T-helper 9 cell (primary cell): ENCODE data around the gene LRRC4C.

Experiments
- DNase-seq: peaks from one replicate; pipeline ENCODE4 v3.0.0-alpha.2; 2020

The LRRC4C gene

DNA sequence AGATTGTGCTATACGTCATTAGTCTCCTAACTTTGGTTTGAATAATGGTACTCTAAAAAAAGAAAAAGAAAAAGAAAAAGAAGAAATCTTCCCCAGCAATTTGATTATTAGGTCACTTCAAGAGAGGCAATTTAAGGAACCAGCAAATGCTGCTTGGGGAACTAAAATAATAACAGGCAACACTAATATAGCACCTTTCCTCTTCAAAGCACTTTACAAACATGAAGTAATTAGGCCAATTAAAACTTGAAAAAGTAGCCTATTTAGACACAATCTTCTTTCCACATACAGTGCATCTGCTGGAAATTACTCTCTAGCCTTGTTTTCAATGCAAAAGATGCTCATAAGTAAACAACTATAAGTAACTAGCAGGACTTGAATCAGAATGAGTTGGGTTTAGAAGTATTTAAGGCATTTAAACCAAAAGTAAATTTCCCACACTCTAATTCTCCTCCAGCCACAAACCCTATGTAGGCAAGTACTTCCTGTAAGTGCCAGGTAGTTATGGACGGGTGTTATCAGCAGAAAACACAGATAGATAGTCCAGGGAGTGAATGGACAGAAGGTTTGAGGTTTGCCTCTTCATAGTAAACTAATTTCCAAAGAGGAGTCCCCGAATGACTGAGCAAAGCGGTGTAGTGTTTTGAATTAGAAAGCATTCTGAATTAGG is 44.5 kb downstream of the LRRC4C start:
- DNase-seq: no peak

DNA sequence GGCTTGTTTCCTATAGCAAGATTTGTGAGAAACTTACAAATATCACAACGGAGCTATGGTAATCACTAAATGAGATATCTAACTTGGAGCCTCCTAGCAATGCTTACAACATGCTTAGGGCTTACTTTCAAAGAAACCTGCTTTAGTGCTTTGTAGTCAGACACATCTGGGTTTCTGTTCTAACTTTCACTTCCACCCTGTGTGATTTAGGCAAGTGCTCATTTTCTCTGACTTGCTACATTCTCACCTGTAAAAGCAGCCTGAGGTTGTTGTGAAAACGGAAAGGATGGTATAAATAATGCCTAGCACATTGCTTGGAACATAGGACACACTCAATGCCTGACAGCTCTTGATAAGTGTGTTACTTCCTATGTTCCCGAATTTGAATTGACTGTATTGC is 45.6 kb downstream of the LRRC4C start:
- no peak for DNase-seq

DNA sequence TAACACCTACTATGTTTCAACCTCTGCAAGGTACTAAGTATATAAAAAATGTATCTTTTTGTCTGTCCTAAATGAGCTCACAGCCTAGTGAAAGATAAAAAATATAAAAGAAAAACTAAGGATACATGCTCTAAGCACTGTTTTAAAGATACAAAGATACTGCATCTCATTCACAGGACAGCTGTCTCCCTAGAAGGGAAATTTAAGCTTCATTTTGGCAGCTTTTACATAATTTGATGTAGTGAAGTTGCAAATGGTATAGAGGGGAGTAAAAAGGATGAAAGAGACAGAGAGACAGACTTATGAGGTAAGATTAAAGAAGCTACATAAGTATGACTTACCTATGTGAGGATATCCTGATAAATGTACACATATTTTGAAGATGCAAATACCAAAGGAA is 53.6 kb downstream of the LRRC4C start:
- DNase-seq: no peak

DNA sequence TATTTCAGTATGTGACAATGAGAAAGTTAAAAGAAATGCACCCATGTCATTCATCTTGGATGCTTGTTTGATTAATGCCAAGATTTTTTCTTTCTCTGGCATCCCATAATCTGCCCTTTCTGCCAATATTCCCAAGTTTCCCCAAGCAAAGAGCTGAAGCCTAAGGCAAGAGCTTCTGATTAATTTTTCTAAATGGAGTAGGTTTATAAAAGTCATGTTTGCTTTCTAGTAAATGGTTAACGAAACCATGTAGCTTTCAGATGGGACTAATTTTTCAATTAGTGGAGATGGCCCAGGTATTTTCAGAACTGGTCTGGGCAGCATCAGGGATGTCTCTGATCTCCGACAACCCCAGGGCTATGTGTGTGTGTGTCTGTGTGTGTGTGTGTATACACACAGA is 55.3 kb downstream of the LRRC4C start:
- no peak for DNase-seq

DNA sequence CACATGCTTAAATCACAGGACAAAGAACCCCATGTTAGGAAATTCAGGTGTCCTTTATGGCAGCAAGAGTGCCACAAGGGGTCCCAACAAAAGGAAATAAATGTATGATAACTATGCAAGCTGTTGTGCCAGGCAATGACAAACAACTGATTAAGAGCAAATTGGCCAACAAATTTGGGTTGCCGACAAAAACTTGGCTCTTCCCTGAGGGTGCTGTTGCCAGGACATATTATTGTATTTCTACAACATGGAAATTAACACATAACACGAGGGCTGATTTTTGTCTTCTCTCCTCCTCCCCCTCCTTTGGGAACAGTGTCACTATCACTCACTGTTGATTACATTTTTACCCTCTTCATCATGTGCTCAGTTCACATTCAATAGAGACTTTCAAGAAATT is 56.0 kb downstream of the LRRC4C start:
- no peak for DNase-seq

DNA sequence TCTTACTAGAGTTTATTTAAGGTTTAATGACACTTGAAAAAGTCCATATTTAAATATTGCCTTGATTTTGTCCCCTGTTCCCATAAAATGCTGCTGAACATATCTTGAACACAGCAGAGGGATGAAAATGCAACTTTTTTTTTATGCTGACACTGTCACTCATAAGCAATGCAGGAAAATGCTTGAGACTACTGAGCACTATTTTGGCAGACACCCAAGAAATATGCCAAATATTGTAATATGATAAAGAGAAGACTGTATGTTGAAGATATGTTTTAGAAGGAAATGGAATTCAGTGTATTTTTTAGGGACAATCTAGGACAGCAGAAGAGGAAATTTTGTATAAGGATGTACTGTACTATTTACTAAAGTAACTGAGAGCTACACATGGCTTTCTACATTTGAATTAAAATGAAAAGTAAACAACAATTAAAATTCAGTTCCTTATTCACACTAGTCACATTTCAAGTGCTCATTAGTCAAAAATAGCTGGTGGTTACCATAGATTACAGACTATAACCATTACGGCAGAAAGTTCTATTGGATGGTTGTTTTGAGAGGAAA is 58.6 kb downstream of the LRRC4C start:
- no peak for DNase-seq

DNA sequence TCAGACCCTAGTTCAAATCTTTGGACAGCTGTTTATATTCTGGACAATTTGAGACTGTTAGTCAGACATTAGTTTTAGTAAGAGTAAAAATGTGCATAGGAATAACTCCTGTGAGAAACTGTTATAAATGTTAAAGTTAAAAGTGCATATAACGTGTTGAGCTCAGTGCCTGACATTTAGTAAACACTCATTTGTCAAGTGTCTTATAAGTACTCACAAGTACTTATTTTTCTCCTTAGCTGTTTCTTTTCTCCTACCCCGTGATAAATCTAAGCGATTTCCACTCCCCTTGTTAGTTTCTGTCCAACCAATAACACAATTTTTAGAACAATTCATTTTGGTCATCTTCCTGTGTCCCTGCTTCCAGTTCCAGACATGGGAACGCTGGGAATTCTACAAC is 59.3 kb downstream of the LRRC4C start:
- no peak for DNase-seq

DNA sequence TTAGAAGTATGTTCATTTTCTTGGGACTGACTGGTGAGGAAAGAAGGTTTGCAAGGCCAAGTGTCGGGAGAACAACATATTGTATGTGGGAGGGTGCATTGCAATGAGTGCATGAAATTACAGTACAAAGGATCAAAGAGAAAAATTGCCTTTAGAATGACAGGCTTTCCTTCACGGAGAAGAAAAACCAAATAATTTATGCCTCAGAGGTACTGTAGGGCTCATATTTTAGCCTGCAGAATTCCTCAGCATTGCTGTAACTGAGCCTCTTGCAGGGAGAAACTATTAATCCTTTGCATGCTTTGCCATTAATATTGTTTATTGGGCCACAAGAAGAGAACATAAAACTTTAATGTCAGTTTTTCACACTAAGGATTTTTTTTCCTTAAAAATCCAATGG is 60.1 kb downstream of the LRRC4C start:
- DNase-seq: no peak

DNA sequence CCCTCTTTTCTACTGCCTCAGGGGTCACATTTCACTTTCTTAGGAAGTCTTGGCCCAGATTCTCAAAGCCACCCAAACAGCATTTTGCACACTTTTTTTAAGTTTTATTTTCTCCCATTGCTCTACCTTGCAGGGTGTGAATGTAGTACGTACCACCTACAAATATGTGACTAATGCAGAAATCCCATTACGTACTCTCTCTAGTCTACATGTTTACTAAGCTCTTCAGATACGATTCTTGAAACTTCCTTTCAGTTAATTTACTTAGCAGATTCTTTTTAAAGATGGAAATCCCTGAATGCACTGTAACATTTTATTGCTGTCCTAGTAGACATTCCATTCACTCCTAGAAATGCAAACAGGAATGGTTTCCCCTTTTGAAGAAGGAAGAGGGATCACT is 61.3 kb downstream of the LRRC4C start:
- DNase-seq: no peak

DNA sequence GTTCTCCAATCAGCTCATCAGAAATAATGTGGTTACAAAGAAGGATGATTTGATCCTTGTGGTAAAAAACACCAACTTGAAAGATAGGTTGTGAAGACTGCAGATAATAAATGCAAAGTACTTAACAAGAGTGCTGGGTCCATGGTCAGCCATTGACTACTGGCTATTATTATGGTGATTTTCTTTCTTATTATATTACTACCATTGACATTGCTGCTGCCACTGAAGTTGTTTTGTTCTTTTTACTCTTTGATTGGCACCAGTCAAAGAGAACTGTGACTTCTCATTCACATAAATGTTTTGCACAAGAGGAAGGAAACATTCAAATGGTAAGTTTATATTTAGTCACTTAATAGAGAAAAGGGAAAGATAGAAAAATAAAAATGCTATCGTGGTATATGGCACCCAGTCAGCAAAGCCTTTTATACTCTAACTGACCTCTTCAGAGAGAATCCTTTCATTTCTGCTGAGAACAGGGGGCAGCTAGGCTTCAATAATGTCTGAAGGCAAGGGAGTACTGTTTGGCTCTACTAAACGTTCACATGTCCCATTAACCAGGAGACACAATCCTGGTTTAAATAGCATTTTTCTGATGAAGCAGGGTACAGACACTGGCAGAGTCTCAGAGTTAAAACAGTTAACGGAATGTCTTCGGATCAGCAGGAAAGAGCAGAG is 64.8 kb downstream of the LRRC4C start:
- no peak for DNase-seq

DNA sequence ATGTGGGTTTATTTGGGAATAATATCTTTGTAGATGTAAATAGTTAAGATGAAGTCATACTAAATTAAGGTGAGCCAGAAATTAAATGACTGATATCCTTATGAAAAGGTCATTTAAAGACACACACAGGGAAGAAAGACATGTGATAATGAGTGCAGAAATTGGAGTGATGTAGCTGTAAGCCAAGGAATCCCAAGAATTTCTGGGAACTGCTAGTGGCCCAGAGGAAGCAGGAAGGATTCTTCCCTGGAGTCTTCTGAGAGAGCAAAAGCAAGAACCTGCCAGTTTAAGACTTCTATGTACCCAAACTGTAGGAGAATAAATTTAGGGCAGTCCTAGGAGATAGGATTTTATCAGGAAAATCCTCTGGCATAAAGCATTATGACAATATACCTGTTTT is 66.9 kb downstream of the LRRC4C start:
- DNase-seq: no peak

DNA sequence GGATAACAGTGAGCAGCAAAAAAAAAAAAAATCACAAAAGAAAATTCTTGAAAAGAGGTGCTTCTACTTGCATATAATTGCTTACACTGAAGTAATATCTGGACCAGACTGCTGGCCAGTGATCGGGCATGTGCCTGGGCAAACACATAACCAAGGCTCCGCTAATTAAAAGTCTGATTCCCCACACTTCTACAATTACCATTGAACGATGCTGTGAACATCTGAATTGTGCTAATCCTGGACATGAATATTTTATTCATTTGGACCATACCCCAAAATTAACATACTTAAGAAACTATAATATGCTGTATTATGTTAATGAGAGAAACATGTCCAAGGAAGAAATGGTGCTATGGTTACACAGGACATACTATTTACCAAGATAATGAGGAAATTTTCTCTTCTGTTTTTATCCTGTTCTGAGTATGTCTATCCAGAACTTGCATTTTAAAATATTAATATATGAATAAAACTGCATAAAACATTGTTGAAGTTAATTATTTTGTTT is 69.8 kb downstream of the LRRC4C start:
- DNase-seq: no peak

DNA sequence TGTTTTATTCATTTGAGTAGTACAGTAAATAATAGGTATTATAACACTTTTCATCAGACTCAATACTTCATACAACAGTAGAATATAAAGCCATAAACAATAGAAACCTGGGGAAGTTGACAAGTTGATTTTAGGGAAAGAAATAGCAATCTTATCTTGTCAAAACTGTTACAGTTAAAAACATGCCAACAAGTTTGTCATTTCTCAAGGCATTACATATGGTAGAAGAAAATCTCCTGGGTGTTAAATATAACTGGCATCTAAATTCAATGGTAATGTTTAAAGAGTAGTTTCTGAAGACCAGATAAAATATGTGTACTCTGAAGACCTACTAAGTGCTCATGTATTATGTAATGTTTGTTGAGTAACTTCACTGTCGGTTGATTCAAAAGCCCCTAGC is 75.1 kb downstream of the LRRC4C start:
- DNase-seq: no peak

DNA sequence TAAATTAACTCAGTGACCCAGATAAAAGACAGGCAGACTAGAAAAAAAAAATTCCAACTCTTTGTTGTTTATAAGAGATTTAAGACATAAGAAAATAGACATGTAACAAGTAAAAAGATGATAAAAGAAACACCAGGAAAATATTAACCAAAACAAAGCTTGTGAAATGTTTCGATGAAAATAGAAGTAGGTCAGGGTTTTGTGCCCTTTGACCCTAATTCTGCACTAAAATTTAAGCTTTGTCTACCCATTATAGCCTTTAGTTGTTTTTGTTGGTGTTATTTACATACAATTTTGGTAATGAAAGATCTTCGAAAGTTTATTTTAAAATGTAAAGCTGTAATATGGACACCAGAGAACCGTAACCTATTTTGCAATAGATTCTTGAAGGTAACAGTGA is 75.7 kb downstream of the LRRC4C start:
- no peak for DNase-seq

DNA sequence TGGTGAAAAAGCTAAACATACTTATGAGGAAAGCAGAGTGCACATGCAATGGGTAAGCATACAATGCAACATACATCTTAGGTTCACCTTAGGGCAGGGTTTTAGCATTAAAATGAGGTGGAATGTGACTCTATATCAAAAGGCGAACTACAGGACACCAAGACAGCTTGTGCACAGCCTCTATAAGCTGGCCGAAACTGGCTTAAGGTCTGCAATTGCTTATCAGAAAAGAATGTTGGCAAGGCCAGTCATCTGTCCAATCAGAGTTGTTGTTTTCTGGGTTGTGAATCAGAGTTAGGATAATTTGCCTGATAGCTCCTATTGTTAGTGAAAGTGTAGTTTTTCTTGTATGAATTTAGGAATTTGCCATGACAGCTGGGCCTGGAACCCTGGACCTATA is 76.5 kb downstream of the LRRC4C start:
- no peak for DNase-seq

DNA sequence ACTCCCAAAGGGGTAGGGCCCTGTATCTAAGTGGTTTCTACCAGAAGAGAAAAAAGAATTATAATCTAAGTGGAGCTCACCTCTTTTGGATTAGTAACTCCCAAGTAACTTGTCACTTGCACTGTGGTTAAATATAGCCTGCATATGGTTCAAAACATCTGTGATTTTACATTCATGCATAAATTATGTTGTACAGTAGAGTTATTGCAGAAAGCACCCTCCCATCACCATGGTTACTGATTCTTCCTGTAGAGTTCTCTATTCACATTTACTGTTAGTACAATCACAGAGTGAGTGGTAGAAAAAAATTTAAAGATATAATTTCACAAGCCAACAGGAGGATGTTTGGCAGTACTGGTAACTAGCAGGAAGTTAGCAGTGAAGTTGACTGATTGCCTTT is 80.4 kb downstream of the LRRC4C start:
- no peak for DNase-seq

DNA sequence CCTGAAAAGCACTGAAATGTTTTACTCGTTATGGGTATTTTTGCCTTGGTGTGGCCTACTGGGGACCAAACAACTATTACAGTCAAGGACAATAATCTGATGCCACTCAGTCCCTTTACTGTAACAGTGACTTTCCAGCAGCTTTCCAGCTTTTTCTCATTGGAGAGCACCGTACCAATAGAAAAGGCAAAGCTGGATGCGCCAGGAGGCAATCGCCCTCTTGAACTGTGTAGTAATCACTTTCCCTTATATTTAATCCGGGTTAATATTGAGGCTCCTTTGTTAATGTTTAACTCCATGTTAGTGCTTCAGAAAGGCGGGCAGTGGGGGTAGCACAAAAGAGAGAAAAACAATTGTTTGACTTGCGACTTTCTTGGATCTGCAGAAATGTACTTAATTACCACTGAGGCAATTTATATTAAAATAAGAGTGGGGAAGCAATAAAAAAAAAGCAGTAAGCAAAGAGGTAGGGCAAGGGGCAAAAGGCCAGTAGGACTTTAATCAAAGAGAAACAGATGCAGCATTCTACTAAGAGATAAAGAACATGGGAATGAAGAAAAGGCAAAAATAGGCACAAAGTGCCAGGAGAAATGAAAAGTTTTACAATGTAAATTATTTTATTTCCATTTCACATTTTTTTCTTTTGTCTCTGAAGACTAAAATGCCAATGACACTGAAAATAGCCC is 81.6 kb downstream of the LRRC4C start:
- no peak for DNase-seq

DNA sequence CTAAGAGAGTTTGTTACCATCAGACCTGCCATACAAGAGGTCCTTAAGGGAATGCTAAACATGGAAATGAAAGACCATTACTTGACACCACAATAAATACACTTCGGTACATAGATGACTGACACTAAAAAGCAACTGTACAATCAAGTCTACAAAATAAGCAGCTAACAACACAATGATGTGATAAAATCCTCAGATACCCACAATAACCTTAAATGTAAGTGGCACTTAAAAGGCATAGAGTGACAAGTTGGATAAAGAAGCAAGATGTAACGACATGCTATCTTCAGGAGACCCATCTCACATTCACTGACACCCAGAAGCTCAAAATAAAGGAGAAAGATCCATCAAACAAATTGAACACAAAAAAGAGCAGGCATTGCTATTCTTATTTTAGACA is 107.6 kb downstream of the LRRC4C start:
- no peak for DNase-seq

DNA sequence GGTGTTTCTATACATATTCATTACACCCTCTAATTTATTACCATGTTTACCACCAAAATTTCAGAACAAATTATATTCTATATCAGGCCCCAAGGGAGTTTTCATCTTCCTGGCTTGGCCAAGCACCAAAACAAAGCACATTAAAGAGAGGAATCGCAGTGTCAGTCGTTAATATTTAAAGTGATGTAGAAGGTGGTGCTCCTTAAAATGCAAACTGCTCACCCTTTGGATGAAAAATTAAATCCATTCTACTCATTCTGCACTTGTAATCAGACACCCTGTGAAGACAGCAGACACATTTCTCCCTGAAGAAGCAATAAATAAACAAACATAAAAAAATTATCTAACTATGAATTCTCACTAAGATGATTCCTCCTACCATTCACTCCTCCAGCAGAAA is 113.4 kb downstream of the LRRC4C start:
- no peak for DNase-seq

DNA sequence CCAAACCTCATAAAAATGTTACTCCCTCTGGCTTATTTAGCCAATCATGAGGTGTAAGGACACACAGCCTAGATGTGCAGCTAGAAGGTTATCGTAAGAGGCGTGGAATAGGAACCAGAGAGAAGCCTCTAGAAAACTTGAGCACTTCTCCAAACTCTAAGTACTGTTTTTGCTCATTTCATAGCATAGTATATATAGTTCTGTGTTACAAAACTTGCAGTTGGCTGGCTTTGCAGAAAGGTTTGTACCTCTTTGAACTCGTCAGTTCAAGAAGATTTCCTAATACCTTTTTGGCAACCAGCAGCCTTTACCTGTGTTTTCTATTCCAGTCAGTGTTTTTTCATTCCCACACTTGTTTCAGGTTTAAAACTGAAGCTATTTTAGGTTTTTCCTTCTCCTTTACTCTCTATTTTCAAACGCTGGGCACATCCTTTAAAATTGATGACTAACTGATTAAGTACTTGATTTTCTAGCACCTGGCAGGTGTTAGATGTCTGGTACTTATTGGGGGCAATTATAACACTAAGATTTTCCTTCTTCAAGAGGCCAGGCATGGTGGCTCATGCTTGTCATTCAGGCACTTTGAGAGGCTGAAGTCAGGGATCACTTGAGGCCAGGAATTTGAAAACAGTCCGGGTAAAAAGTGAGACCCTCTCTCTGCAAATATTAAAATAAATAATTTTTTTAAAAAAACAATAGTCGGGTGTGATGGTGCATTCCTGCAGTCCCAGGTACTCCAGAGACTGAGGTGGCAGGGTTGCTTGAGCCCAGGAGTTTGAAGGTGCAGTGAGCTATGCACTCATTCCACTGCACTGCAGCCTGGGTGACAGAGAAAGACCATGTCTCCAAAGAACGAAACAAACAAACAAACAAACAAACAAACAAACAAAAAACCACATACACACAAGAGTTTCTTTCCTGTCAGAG is 125.2 kb downstream of the LRRC4C start:
- no peak for DNase-seq

DNA sequence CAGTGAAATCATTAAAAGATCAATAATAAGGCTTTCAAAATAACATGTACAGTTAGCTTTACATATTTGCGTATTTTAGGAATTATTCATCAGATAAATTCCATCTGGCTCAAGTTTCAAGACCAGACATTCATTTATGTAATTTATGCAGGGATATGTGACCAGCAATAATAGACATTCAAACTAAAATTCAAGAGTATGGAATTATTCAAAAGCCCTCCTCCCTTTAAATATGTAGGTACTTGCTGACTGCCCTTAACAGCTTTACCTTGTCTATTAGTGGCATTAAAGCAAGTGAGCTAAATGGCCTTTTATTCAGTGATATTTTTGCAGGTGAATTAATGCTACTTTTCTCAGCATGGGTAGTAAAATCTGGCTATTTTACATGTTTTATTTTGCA is 126.1 kb downstream of the LRRC4C start:
- no peak for DNase-seq

DNA sequence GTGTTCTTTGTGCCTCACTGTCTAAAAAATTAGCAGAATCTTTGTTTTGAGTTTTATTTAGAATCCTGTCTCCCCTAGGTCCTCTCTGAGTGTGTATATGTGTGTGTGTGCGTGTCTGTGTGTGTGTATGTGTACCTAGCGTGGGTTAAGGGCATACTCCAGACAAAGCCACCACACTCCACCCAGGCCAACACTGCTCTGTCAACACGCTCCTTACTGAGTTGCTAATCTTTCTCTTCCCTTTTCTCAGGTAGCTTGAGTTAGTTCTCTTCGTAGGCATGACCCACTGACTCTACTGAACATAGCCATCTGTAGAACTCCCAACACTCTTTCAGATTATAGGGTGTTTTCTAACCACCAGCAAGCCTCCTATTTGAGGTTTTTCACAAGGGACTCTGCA is 131.1 kb downstream of the LRRC4C start:
- no peak for DNase-seq

DNA sequence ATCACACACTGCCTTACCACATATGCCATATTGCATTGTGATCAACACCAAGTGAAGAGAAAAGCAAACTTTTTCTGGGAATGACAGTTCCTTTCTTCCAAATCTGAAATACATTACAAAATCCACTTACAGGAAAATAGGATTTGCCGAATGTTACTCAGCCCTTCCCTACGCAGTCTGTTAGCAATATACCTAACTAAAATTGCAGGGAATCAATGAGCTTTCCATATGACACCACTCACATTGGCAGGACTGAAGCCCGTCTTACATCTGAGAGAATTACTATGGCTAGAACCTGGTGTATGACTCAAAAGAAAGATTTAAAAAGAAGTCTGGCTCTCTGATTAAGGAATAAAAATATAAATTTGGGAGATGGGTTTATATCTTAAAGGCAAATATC is 136.0 kb downstream of the LRRC4C start:
- DNase-seq: no peak
